DMS53 (cell line): ENCODE results near the gene SCD5.

Source experiments
- DNase-seq: peaks from one replicate; lab custom pipeline; 2025; lab: John Stamatoyannopoulos, UW

SCD5 gene

GRCh38 chr4:82630079-82630478 lies 168.5 kb downstream of the SCD5 start:
- DNase-seq = peak; percentile 8

DNA sequence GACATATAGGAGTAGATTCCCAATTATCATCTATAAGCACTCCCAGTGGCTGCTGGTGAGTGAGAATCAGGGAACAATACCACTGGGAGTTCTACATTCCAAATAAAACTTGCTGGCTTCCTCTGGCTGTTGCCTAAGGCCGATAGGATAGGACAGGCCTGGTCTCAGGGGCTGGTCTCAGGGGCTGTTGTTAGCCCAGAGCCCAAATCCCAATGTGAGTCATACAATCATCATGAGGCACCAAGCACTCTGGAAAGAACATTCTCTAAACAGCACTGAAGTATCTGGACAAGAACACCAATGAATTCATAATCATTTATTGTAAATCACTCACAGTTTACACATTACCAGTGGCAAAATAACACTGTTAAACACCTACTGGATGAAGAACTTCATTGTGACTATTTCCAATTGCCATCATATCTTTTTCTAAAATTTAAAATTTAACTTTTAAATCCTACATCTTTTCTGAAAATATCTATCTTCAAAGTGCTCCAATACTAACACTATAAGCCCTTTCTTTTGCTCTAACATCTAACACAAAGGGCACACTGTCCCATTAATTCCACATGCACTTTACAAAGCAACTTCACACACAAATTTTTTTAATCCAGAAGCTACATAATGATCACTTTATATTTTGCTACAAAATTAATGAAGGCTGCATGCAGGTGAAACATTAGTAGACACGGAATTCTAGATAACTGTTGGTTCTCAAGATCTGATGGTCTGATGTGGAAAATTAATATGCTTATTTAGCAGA lies 169.2 kb downstream of the SCD5 start:
- no peak for DNase-seq

DNA sequence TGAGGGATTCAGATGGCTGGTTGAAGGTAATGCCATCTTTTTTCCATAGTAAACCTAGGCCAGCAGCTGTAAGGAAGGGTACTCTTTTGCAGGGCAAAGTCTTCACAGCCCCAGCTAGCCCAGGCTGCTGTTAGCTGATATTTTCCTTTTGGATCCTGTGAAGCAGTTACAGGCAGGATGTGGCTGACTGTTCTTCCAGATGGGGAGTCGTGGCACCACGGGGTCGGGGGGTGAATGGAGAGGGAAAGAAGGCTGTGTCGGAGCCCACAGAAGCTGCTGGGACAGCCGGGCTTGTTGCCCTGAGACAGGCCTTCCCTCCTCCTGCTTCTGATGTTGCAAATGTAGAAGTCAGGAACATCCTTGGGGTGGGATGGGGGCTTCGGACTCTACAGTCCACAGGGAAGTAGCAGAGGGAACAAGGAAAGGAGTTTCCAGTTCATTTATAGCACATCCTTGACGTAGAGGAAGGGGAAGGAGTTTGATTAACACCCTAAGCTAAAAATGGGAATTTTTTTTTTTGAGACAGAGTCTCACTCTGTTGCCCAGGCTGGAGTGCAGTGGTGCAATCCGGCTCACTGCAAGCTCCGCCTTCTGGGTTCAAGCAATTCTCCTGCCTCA lies 172.2 kb downstream of the SCD5 start:
- no peak for DNase-seq

- DNase-seq = no peak
Measured at GRCh38 chr4:82624819-82625218, 173.8 kb downstream of the SCD5 start.

GRCh38 chr4:82623121-82623683 lies 175.4 kb downstream of the SCD5 start:
- DNase-seq = no peak

GRCh38 chr4:82621251-82621650 lies 177.3 kb downstream of the SCD5 start:
- DNase-seq = no peak

- no peak for DNase-seq
Measured at GRCh38 chr4:82620126-82620735, 178.4 kb downstream of the SCD5 start.

- no peak for DNase-seq
Measured at GRCh38 chr4:82618103-82618720, 180.4 kb downstream of the SCD5 start.

DNA sequence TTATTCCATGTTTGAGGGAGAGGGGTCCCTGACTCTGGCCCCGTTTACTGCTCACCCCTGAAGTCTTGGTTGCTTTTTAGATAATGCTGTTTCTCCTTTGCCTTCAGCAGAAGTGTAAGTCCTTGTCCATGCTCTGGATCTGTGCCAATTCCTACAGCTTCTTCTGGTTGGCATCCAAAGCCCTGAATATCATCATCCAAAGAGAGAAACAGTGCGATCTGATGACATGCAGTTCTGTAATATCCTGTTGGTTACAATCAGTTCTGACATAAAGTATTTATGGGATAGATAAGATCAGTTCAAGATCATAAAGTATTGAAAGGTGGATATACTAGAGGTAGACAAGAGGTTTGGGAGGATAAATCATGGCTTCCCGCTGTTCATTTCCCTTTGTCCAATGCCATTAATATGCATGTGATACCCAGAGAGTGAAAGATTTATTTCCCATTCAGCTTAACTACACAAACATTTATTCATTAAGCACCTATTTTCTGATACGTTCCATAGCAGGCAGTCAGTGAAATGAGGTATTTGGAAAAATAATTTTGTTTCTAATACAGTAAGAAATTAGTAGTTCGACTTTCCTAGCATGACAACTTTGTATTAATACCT lies 183.7 kb downstream of the SCD5 start:
- DNase-seq = no peak

GRCh38 chr4:82613121-82613520 lies 185.5 kb downstream of the SCD5 start:
- peak; percentile 14 for DNase-seq

DNA sequence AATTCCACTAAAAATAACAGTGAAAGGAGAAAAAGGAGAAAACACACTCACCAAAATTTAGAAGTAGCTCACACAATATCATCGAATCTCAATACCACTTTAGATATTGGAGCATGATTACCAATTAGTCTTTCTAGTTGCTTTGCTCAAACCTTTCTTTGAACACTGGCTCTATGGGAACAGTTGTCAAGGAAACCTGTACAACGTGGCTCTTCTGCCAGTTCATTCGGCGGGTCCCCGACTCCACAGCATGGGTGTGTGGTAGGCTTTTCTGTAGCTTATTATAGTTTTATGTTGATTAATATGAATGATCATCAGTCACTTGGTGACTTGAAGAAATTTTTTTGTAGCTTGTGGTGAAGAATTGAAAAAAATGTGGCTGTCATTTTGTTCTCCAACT lies 186.6 kb downstream of the SCD5 start:
- no peak for DNase-seq

GRCh38 chr4:82611527-82611926 lies 187.1 kb downstream of the SCD5 start:
- no peak for DNase-seq

- DNase-seq = no peak
Measured at GRCh38 chr4:82610041-82610440, 188.6 kb downstream of the SCD5 start.

GRCh38 chr4:82606622-82607021 lies 192.0 kb downstream of the SCD5 start:
- no peak for DNase-seq

DNA sequence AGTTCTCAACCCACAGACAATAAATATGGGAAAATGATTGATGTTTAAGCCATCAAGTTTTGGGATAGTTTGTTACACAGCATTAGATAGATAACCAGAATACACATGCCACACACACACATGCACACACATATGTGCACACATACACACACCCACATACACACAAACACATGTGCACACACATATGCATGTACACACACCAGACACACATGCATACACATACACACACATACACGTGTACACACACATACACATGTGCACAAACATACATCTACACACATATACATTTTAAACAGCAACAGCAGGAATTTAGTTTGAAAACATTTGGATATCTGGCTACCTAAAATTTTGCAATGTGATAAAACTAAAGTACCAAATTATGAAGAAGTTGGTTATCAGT lies 194.1 kb downstream of the SCD5 start:
- DNase-seq = no peak

GRCh38 chr4:82601242-82602015 lies 197.2 kb downstream of the SCD5 start:
- no peak for DNase-seq

DNA sequence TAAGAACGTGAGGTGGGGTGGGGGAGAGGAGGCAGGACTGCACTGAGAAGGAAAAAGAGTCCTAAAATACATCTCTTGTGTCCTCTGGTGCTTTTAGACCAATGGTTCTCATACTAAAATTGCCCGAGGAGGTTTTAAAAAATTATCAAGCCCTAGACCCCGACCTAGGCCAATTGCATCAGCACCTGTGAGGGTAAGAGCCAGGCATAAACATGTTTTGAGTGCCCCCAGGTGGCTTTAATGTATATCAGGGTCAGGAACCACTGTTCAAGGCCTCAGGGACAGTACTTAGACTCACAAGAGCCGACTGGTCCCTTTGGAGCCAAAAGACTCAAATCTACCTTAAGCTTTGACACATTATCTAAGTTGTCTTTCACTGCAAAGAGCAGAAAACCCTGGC lies 199.3 kb downstream of the SCD5 start:
- DNase-seq = peak; percentile 42

DNA sequence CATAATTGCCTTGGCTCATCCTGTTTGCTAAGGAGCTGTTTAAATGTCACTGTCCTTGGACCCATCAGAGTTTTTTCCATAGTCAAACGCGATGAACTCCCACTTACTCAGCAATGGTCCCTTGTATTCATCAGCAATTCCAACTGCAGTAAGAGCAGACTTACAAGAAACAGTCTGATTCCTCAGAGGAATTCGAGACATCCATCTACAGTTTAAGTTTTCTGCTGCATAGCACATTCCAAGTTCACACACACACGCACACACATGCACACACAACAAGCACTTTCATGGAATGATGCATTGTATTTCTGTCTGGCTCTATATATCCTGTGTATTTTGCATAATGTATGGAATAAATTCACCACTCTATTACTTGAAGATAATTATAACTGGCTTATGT lies 204.1 kb downstream of the SCD5 start:
- DNase-seq = no peak

DNA sequence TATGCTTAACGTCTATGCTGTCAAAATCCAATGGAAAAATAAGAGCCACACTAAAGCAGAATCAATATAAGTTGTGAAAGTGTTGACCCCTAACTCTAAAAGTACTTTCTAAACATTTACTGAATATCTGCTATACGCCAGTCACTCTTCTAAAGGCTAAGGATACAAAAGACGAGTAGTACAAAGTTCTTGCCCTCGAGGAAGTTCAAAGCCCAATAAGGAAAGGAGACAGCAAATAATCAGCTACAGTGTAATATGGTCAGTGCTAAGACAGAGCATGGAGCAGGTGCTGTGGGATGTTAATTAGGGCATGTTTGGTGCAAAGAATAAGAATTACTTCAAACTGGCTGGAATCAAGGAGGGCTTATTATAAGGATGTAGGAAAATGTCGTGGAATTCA lies 205.2 kb downstream of the SCD5 start:
- no peak for DNase-seq

GRCh38 chr4:82592639-82593038 lies 206.0 kb downstream of the SCD5 start:
- no peak for DNase-seq

- no peak for DNase-seq
Measured at GRCh38 chr4:82591592-82591991, 207.0 kb downstream of the SCD5 start.
